Activated CD4-positive, alpha-beta T cell treated with anti-CD3 and anti-CD28 coated beads, Interleukin-2, Interleukin-4, amounts not matched to agents 100 ng/mL and 50 ng/mL, durations not matched to agents 16 hours and 8 hours (primary cell): Measurements from ENCODE around the gene TPPP.

Source experiments
- DNase-seq: peaks from one replicate; pipeline ENCODE4 v3.0.0-alpha.2; 2020; ENCODE audit warnings: low spot score

TPPP gene

GRCh38 chr5:624951-625230 lies 68.3 kb downstream of the TPPP start:
- no peak for DNase-seq

GRCh38 chr5:624118-624950 lies 68.8 kb downstream of the TPPP start:
- no peak for DNase-seq

- no peak for DNase-seq
Observed at GRCh38 chr5:623531-623930, 69.6 kb downstream of the TPPP start.

DNA sequence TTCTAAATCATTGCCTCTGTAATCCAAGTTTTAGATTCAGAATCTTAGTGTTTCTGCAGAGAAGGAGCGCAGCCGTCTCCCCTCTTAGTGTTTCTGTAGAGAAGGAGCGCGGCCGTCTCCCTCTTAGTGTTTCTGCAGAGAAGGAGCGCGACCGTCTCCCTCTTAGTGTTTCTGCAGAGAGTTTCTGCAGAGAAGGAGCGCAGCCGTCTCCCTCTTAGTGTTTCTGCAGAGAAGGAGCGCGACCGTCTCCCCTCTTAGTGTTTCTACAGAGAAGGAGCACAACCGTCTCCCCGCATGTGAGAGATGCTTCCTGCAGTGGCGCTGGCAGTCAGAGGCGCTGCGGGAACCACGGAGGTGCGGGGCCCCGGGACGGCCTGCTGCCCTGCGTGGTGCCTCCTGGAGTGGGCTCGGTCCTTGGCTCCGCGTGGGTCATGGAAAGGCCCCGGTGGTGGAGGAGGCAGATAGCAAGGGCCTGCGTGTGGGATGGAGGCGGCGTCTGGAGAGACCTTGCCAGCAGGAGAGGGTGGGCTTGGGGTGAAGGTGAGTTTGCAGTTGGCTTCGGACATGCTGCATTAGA lies 70.1 kb downstream of the TPPP start:
- DNase-seq = no peak

DNA sequence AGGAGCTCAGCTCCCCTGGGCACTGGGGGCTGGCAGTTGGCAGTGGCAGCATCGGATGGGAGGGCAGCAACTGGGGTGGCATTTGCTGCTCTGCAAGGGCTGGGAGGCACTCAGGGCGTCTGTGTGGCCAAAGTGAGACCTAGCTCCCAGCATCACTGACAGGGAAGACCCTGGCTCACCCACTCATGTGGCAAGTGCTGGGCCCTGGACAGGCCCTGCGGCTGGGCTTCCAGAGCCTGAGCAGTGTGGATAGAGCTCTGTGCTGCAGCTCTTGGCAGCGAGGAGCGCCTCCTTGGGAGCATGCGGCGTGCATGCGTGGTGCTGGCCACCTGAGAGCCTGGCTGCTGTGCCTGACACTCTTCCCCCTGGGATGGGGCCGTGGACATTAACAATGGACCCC lies 70.8 kb downstream of the TPPP start:
- no peak for DNase-seq

- DNase-seq = no peak
Observed at GRCh38 chr5:621341-621761, 71.8 kb downstream of the TPPP start.

DNA sequence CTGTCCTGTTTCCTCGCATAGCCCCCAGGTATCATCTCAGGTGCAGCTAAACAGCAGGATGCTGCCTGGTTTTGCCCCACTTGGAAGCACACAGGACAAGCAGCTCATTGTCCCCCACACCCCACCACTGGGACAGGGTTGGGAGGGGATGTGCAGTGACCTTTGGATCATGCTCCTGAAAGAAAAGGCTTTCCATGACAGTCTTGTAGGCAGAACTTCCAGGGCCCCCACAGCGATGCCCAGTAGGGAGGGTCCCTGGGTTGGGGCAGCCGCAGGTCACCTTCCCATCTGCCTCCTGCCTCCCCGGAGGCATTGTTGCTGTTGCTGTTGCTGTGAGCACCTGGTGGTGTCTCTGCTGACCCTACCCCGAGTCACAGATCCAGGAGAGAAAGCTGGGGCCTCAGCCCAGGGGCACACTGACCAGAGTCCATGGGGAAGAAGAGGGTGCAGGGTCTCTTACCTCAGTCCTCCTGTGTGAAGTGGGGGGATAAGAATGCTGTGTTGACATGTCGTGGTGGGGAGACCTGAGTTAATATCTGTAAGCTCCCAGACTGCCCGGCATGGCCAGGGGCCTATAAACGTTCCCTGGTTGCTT lies 72.5 kb downstream of the TPPP start:
- DNase-seq = no peak

- no peak for DNase-seq
Observed at GRCh38 chr5:620152-620551, 73.0 kb downstream of the TPPP start.

DNA sequence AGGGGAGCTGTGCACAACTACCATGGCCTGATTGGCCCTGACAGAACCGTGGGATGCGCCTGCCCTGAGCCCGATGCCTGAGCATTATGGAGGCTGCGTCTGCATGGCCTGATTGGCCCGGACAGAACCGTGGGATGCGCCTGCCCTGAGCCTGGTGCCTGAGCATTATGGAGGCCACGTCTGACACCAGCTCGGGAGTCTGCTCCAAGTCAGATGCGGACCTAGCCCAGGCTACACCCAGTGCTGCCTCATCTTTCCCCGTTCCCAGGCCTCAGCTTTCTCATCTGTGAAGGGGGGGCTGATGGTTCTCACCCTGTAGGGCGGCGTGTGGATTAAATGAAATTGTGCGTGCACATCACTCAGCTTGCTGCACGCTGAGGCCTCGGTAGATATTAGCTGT lies 73.7 kb downstream of the TPPP start:
- DNase-seq = no peak

DNA sequence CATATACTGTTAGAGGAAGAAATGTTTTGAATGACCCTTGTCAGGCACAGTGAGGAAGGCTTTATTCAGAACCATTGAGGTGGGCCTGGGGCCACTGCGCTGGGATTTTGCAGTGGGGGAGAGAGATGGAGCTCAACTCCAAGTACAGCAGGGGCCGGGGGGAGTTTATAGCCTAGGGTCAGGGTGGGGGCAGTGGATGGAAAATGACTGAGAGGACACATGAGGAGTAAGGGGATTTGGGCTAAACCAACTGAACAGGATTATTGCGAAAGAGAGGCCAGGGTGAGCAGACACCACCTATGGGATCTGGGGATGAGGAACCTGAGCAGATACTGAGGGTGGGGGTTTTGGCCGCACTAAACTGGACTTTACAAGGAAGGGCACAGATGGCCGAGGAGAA lies 74.7 kb downstream of the TPPP start:
- DNase-seq = no peak

- DNase-seq = no peak
Observed at GRCh38 chr5:617896-618295, 75.3 kb downstream of the TPPP start.

- DNase-seq = no peak
Observed at GRCh38 chr5:616484-617039, 76.6 kb downstream of the TPPP start.

- no peak for DNase-seq
Observed at GRCh38 chr5:612498-613424, 80.4 kb downstream of the TPPP start.

GRCh38 chr5:611731-612486 lies 81.2 kb downstream of the TPPP start, which contains the start of gene CEP72:
Gene CEP72 (plus strand): TSS chr5:612340. CDS start chr5:612362, 22 bp downstream.
- DNase-seq = peak; percentile 94

- DNase-seq = no peak
Observed at GRCh38 chr5:610744-611730, 82.1 kb downstream of the TPPP start.

GRCh38 chr5:610011-610743 lies 83.0 kb downstream of the TPPP start:
- no peak for DNase-seq
